DOHH2 (cell line): ENCODE measurements around the gene CD63.

Source experiments
- H3F3A ChIP-seq: fragments of 200-600 bp; sonication (generic), shearing (Covaris generic); 2 replicates; pipeline ENCODE4 v1.6.0; 2016; ENCODE audit warnings: antibody characterized with exemption, mild to moderate bottlenecking; ENCODE audit not compliant: control insufficient read depth, insufficient read depth
- H3K27ac ChIP-seq: fragments of 200-600 bp; sonication (generic); 2 replicates; pipeline ENCODE4 v1.5.1; 2014; ENCODE audit warnings: low read depth, mild to moderate bottlenecking, low read length, moderate library complexity
- H3K27me3 ChIP-seq: fragments of 200-600 bp; sonication (generic); 2 replicates; pipeline ENCODE4 v1.6.1; 2014; ENCODE audit warnings: mild to moderate bottlenecking, low read length, mixed read lengths; ENCODE audit not compliant: control insufficient read depth
- H3K36me3 ChIP-seq: fragments of 200-600 bp; sonication (generic); 2 replicates; pipeline ENCODE4 v1.6.1; 2014; ENCODE audit warnings: mild to moderate bottlenecking, low read length, moderate library complexity, mixed read lengths; ENCODE audit not compliant: control insufficient read depth
- H3K4me1 ChIP-seq: fragments of 200-600 bp; sonication (generic); 2 replicates; pipeline ENCODE4 v1.6.1; 2014; ENCODE audit warnings: mild to moderate bottlenecking, low read length, mixed read lengths; ENCODE audit not compliant: control insufficient read depth
- H3K4me2 ChIP-seq: fragments of 200-600 bp; sonication (generic); 2 replicates; pipeline ENCODE4 v1.6.0; 2014; ENCODE audit warnings: mild to moderate bottlenecking, low read length, moderate library complexity
- H3K4me3 ChIP-seq: fragments of 200-600 bp; sonication (generic); 2 replicates; pipeline ENCODE4 v1.5.1; 2014; ENCODE audit warnings: mild to moderate bottlenecking, low read length, mixed read lengths
- H3K79me2 ChIP-seq: fragments of 200-600 bp; sonication (generic); 2 replicates; pipeline ENCODE4 v1.6.1; 2014; ENCODE audit warnings: mild to moderate bottlenecking, low read length, mixed read lengths; ENCODE audit not compliant: control insufficient read depth
- H3K9me2 ChIP-seq: fragments of 200-600 bp; sonication (generic); replicated peaks from 2 replicates; pipeline ENCODE4 v1.6.1; 2014; ENCODE audit warnings: mild to moderate bottlenecking, low read length, mixed read lengths; ENCODE audit not compliant: control insufficient read depth
- H3K9me3 ChIP-seq: fragments of 200-600 bp; sonication (generic); 2 replicates; pipeline ENCODE4 v1.6.1; 2014; ENCODE audit warnings: antibody characterized with exemption, low read length, mixed read lengths; ENCODE audit not compliant: control insufficient read depth, insufficient read depth
- H4K20me1 ChIP-seq: fragments of 200-600 bp; sonication (generic); 2 replicates; pipeline ENCODE4 v1.6.0; 2014; ENCODE audit warnings: low read depth, mild to moderate bottlenecking, antibody characterized with exemption, low read length, moderate library complexity; ENCODE audit not compliant: control insufficient read depth, insufficient read depth
- EZH2phosphoT487 ChIP-seq: fragments of 200-600 bp; sonication (generic); IDR thresholded peaks from 2 replicates; pipeline ENCODE4 v1.6.1; 2017; ENCODE audit warnings: borderline replicate concordance, mild to moderate bottlenecking, antibody characterized with exemption, low read length, moderate library complexity, mixed read lengths
- TF ChIP-seq, protein P1 (sequence below): fragments of 200-600 bp; sonication (generic); IDR thresholded peaks from one replicate; pipeline ENCODE4 v1.5.1; 2014; ENCODE audit warnings: antibody characterized with exemption, mild to moderate bottlenecking, low read depth, low read length; ENCODE audit not compliant: poor library complexity, severe bottlenecking

CD63 gene

DNA sequence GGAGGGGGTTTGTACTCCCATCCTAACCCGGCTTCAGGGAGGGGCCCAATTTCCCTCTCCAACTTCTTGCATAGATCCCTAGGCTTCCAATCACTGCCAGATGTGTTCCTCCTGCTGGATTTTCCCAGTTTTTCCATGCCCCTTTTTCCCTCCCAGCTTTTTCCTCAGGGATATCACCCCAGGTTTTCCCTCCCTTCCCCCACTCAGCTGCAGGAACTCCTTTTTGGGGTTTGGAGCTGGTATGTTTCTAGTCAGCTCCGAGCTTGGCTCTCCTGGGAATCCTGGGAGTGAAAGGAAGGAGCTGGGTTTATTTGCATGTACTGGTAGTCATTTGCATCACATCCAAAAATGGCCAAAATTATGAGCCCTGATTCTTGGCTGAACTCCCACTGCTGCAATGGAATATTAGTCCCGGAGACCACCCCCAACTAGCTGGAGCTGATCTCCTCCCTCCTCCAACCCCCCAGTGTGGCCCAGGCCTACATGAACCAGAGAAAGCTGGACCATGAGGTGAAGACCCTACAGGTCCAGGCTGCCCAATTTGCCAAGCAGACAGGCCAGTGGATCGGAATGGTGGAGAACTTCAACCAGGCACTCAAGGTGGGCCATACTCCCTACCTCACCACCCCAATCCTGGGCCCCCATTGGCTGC, 10.1 kb downstream of the CD63 start:
- Histone ChIP-seq H3K9me3 (no peaks in the 10 kb centered on the region), H3K4me1 (peaks cover 30% of the 10 kb centered on the region), H4K20me1 (no peaks in the 10 kb centered on the region), H3K9me2 (no peaks in the 10 kb centered on the region), H3K79me2 (peaks cover 19% of the 10 kb centered on the region), H3K27me3 (no peaks in the 10 kb centered on the region), H3K36me3 (peaks cover 18% of the 10 kb centered on the region), H3K4me2 (no peak overlapping the region), H3F3A (peaks cover 3% of the 10 kb centered on the region; the same call in 1 of the 2 replicates), H3K4me3 (no peak overlapping the region), H3K27ac (no peak overlapping the region)
- TF ChIP-seq, protein P1, sequence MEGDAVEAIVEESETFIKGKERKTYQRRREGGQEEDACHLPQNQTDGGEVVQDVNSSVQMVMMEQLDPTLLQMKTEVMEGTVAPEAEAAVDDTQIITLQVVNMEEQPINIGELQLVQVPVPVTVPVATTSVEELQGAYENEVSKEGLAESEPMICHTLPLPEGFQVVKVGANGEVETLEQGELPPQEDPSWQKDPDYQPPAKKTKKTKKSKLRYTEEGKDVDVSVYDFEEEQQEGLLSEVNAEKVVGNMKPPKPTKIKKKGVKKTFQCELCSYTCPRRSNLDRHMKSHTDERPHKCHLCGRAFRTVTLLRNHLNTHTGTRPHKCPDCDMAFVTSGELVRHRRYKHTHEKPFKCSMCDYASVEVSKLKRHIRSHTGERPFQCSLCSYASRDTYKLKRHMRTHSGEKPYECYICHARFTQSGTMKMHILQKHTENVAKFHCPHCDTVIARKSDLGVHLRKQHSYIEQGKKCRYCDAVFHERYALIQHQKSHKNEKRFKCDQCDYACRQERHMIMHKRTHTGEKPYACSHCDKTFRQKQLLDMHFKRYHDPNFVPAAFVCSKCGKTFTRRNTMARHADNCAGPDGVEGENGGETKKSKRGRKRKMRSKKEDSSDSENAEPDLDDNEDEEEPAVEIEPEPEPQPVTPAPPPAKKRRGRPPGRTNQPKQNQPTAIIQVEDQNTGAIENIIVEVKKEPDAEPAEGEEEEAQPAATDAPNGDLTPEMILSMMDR = no peak

DNA sequence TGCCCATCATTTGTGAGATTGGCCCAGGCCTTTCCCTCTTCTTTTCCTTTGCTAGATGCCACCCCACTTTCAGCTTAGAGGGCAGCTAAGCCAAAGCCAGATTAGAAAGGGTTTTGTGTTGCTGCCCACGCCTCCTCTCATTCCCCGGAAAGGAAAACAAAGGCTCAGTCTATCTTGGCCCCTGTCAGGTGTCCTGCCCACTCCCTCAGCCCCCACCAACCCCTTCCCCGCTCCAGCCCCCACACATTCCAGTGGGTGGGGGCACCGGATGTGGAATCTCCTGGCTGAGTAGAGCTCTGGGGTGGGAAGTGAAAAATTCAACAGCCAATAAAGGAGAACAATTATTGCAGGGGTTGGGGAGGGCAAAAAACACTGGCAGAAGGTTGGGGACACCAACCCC, 10.8 kb downstream of the CD63 start:
- H3K4me1 ChIP-seq = peaks cover 30% of the 10 kb centered on the region
- no peak for TF ChIP-seq EZH2phosphoT487
- peak overlapping the region; percentile 89 for H3K4me2 ChIP-seq
- no peaks in the 10 kb centered on the region for H3K27me3 ChIP-seq
- H3K4me3 ChIP-seq = peak overlapping the region; percentile 92; the same call in 1 of the 2 replicates
- H3F3A ChIP-seq = peaks cover 3% of the 10 kb centered on the region; the same call in 1 of the 2 replicates
- H3K79me2 ChIP-seq = peaks cover 19% of the 10 kb centered on the region
- H4K20me1 ChIP-seq = no peaks in the 10 kb centered on the region
- H3K27ac ChIP-seq = no peak overlapping the region
- peaks cover 16% of the 10 kb centered on the region; the same call in 1 of the 2 replicates for H3K36me3 ChIP-seq
- H3K9me2 ChIP-seq = no peaks in the 10 kb centered on the region
- no peaks in the 10 kb centered on the region for H3K9me3 ChIP-seq

DNA sequence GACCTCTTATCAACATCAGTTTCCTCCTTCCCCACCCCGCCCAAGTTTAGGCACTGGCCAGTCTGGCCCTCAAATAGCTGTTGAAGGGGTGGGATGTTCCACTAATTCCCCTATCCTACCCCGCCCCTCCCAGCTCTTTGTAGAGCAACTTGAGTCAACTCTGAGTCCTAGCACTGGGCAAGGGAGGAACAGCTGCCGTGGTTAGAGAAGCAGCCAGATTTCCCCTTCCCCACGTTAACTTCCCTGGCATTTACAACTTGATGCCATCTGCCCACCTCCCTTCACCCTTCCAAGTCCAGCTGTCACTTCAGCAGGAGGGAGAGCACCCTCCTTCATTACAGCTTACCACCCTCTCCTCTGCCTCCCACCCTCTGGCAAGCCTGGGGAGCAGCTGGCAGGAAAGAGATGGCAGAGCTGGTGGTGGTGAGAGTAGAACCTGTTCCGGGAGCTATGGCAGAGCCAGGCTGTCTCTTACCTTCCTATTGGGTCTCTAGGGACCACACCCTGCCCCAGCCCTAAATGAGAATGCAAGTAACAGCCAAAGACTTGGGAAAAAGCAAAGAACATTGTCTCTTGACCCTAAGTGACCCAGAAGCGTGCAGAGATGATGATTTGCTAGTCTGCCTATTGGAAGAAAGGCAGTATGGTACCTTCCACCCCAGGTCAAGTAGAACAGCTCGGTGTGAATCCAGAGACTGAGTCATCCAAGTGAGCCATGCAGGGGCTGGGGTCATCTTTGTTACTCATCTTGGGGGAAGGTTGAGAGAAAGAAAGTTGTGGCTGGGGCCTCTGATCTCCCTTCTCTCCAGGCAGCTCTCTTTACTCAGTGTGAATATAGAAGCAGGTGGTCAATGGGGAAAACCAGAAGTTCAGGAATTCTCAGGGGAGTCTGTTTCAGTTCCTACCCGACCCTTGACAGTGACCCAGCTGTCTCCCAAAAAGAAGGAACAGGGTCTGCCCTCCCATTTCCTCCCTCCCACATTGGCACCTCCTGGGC, 11.5 kb downstream of the CD63 start:
- Histone ChIP-seq H3K9me3 (no peaks in the 10 kb centered on the region), H3K79me2 (peaks cover 19% of the 10 kb centered on the region), H3K9me2 (no peaks in the 10 kb centered on the region), H3F3A (peaks cover 3% of the 10 kb centered on the region; the same call in 1 of the 2 replicates), H3K4me2 (peak overlapping the region; percentile 89), H3K27ac (peak overlapping the region; percentile 77), H4K20me1 (no peaks in the 10 kb centered on the region), H3K36me3 (peaks cover 16% of the 10 kb centered on the region; the same call in 1 of the 2 replicates), H3K4me1 (peaks cover 30% of the 10 kb centered on the region), H3K4me3 (peak overlapping the region; percentile 92), H3K27me3 (peaks cover 5% of the 10 kb centered on the region)
- TF ChIP-seq, protein P1 = no peak
